WTC11 (cell line): ENCODE measurements around the gene CD79B. TPM values are rescaled to one million over a fixed set of nuclear protein-coding genes. Genes with fewer than 3 reads are reported as not detected.

Experiments used
- ATAC-seq: fragments of 200-7000 bp; cut with Tn5 transposase; 2 replicates; pipeline ENCODE4 v1.10.0; 2021; ENCODE audit warnings: mild to moderate bottlenecking, moderate library complexity
- CTCF ChIA-PET: fragments of 300-600 bp; sonication (Branson Sonifier 250); formaldehyde crosslinking; loops from one replicate; lab custom pipeline; 2021; ENCODE audit warnings: antibody characterized with exemption; lab: Charles Lee
- POLR2A ChIA-PET: fragments of 350-600 bp; sonication (Branson Sonifier 250); formaldehyde crosslinking; loops from one replicate; lab custom pipeline; 2021; ENCODE audit warnings: antibody characterized with exemption; lab: Charles Lee
- DNase-seq: peaks from one replicate; pipeline ENCODE4 v3.0.0; 2021; ENCODE audit warnings: low spot score
- H3K27ac Mint-ChIP-seq: 2 replicates; pipeline ENCODE4 v1.8.0; 2021; ENCODE audit warnings: mixed read lengths
- H3K27me3 Mint-ChIP-seq: 2 replicates; pipeline ENCODE4 v1.8.0; 2021; ENCODE audit warnings: low read depth, mild to moderate bottlenecking, moderate library complexity, mixed read lengths
- H3K36me3 Mint-ChIP-seq: 2 replicates; pipeline ENCODE4 v1.8.0; 2021; ENCODE audit warnings: mixed read lengths
- H3K4me1 Mint-ChIP-seq: 2 replicates; pipeline ENCODE4 v1.8.0; 2022; ENCODE audit warnings: mixed read lengths
- H3K4me3 Mint-ChIP-seq: 2 replicates; pipeline ENCODE4 v1.8.0; 2021; ENCODE audit warnings: mild to moderate bottlenecking, moderate library complexity, mixed read lengths
- H3K9me3 Mint-ChIP-seq: 2 replicates; pipeline ENCODE4 v1.8.0; 2021; ENCODE audit warnings: mixed read lengths
- ATF3 ChIP-seq: sonication (generic); formaldehyde crosslinking; conservative IDR thresholded peaks from 2 replicates; pipeline ENCODE4 v1.8.1; 2022; ENCODE audit warnings: mild to moderate bottlenecking, missing genetic modification reagents
- CDX4 ChIP-seq: fragments of 250-450 bp; sonication (Bioruptor Pico); IDR thresholded peaks from 2 replicates; pipeline ENCODE4 v1.9.0; 2021; ENCODE audit warnings: moderate library complexity, mild to moderate bottlenecking, inconsistent platforms, borderline replicate concordance
- CREB1 ChIP-seq: sonication (generic); formaldehyde crosslinking; IDR thresholded peaks from 2 replicates; pipeline ENCODE4 v1.8.0; 2023; ENCODE audit warnings: mild to moderate bottlenecking, missing genetic modification reagents
- CTCF ChIP-seq: fragments of 200-600 bp; IDR thresholded peaks from 2 replicates; pipeline ENCODE4 v1.8.0; 2022; ENCODE audit warnings: antibody characterized with exemption
- E2F1 ChIP-seq: sonication (generic); formaldehyde crosslinking; IDR thresholded peaks from 2 replicates; pipeline ENCODE4 v1.8.0; 2022; ENCODE audit warnings: mild to moderate bottlenecking, missing genetic modification reagents
- HMGXB4 ChIP-seq: sonication (generic); formaldehyde crosslinking; IDR thresholded peaks from 2 replicates; pipeline ENCODE4 v1.8.1; 2023; ENCODE audit warnings: mild to moderate bottlenecking, moderate library complexity, missing genetic modification reagents
- JUN ChIP-seq: sonication (generic); formaldehyde crosslinking; IDR thresholded peaks from 2 replicates; pipeline ENCODE4 v1.8.0; 2023; ENCODE audit warnings: mild to moderate bottlenecking, missing genetic modification reagents
- KAT7 ChIP-seq: sonication (generic); formaldehyde crosslinking; IDR thresholded peaks from 2 replicates; pipeline ENCODE4 v1.8.1; 2023; ENCODE audit warnings: missing genetic modification reagents, mild to moderate bottlenecking, borderline replicate concordance
- MYBL2 ChIP-seq: sonication (generic); formaldehyde crosslinking; IDR thresholded peaks from 2 replicates; pipeline ENCODE4 v1.8.1; 2023; ENCODE audit warnings: mild to moderate bottlenecking, moderate library complexity, missing genetic modification reagents
- NR3C1 ChIP-seq: sonication (generic); formaldehyde crosslinking; conservative IDR thresholded peaks from 2 replicates; pipeline ENCODE4 v1.8.1; 2023; ENCODE audit warnings: low read depth, mild to moderate bottlenecking, missing genetic modification reagents
- PREB ChIP-seq: sonication (generic); formaldehyde crosslinking; IDR thresholded peaks from 2 replicates; pipeline ENCODE4 v1.8.1; 2022; ENCODE audit warnings: mild to moderate bottlenecking, missing genetic modification reagents, moderate library complexity, borderline replicate concordance
- RELA ChIP-seq: sonication (generic); formaldehyde crosslinking; IDR thresholded peaks from 2 replicates; pipeline ENCODE4 v1.8.1; 2022; ENCODE audit warnings: missing genetic modification reagents, mild to moderate bottlenecking, borderline replicate concordance
- SMAD3 ChIP-seq: sonication (generic); formaldehyde crosslinking; IDR thresholded peaks from 2 replicates; pipeline ENCODE4 v1.8.0; 2022; ENCODE audit warnings: missing genetic modification reagents, mild to moderate bottlenecking, borderline replicate concordance
- STAT6 ChIP-seq: sonication (generic); formaldehyde crosslinking; conservative IDR thresholded peaks from 2 replicates; pipeline ENCODE4 v1.8.1; 2023; ENCODE audit warnings: mild to moderate bottlenecking, low read depth, missing genetic modification reagents, moderate library complexity
- TEAD4 ChIP-seq: sonication (generic); formaldehyde crosslinking; IDR thresholded peaks from 2 replicates; pipeline ENCODE4 v1.8.0; 2022; ENCODE audit warnings: mild to moderate bottlenecking, missing genetic modification reagents
- ZBTB21 ChIP-seq: sonication (generic); formaldehyde crosslinking; IDR thresholded peaks from 2 replicates; pipeline ENCODE4 v1.8.1; 2023; ENCODE audit warnings: mild to moderate bottlenecking, missing genetic modification reagents, borderline replicate concordance
- ZMAT4 ChIP-seq: fragments of 250-450 bp; sonication (Bioruptor Pico); IDR thresholded peaks from 2 replicates; pipeline ENCODE4 v1.9.0; 2021; ENCODE audit warnings: mild to moderate bottlenecking
- total RNA-seq: library from RNA; stranded (reverse); gene quantifications from 3 replicates; pipeline ENCODE4 v1.2.3, GENCODE V29; 2021

CD79B gene
- total RNA-seq, 1 experiment from 2014 or later, result 3.0 TPM

GRCh38 chr17:63949576-63950250 lies 17.6 kb upstream of the CD79B start:
- Mint-ChIP-seq H3K4me3 (no peak overlapping the region), H3K27ac (no peak overlapping the region), H3K36me3 (no peaks in the 10 kb centered on the region), H3K27me3 (no peaks in the 10 kb centered on the region), H3K4me1 (peaks cover 6% of the 10 kb centered on the region; the same call in 1 of the 2 replicates), H3K9me3 (no peaks in the 10 kb centered on the region)
- DNase-seq (no peak), ATAC-seq (no peak)
- ChIA-PET CTCF (interaction anchor here (0.6 to 11.8 kb wide), 27 partner anchors 9 to 1896 kb away, joined by 3 to 147 read pairs (median 5); partner anchors contain the start of genes CSHL1, GH1, GH2 and ICAM2), POLR2A (no interaction called here)
- TF ChIP-seq CREB1, result no peak
- TF ChIP-seq CTCF, result no peak
- no peak for TF ChIP-seq PREB (CRISPR knock-in tag)
- no peak for TF ChIP-seq NR3C1 (CRISPR knock-in tag)
- no peak for TF ChIP-seq ZBTB21 (CRISPR knock-in tag)
- TF ChIP-seq JUN (CRISPR knock-in tag), result no peak
- no peak for TF ChIP-seq E2F1
- no peak for TF ChIP-seq RELA
- no peak for TF ChIP-seq HMGXB4
- no peak for TF ChIP-seq TEAD4 (CRISPR knock-in tag)
- TF ChIP-seq CDX4 (CRISPR knock-in tag), result no peak
- TF ChIP-seq STAT6 (CRISPR knock-in tag), result no peak
- no peak for TF ChIP-seq KAT7 (CRISPR knock-in tag)
- no peak for TF ChIP-seq MYBL2 (CRISPR knock-in tag)
- TF ChIP-seq ZMAT4, result no peak
- TF ChIP-seq ATF3 (CRISPR knock-in tag), result no peak
- TF ChIP-seq SMAD3 (CRISPR knock-in tag), result no peak
